ENCODE results near the gene BMX.

The BMX gene

GRCh38 chrX:15509845-15510244 lies 9.2 kb downstream of the BMX start:
- DNase-seq: no peak

GRCh38 chrX:15511563-15511962 lies 11.0 kb downstream of the BMX start:
- no peak for DNase-seq

- DNase-seq: no peak
Observed at GRCh38 chrX:15512401-15512965, 11.9 kb downstream of the BMX start.

- DNase-seq: no peak
Observed at GRCh38 chrX:15514279-15514678, 13.7 kb downstream of the BMX start.

GRCh38 chrX:15515931-15516330 lies 15.3 kb downstream of the BMX start:
- DNase-seq: no peak

- DNase-seq: no peak
Observed at GRCh38 chrX:15522464-15522863, 21.9 kb downstream of the BMX start.

- DNase-seq: no peak
Observed at GRCh38 chrX:15523088-15523487, 22.5 kb downstream of the BMX start.

GRCh38 chrX:15524417-15524816 lies 23.8 kb downstream of the BMX start:
- no peak for DNase-seq

- DNase-seq: no peak
Observed at GRCh38 chrX:15525664-15526416, 25.2 kb downstream of the BMX start.

GRCh38 chrX:15529165-15529564 lies 28.6 kb downstream of the BMX start:
- no peak for DNase-seq

GRCh38 chrX:15530318-15530717 lies 29.7 kb downstream of the BMX start:
- DNase-seq: no peak

GRCh38 chrX:15546745-15547144 lies 46.1 kb downstream of the BMX start:
- DNase-seq: no peak

GRCh38 chrX:15547356-15547755 lies 46.7 kb downstream of the BMX start:
- no peak for DNase-seq

- DNase-seq: no peak
Observed at GRCh38 chrX:15549189-15550012, 48.8 kb downstream of the BMX start.

- no peak for DNase-seq
Observed at GRCh38 chrX:15559227-15559626, 58.6 kb downstream of the BMX start.

GRCh38 chrX:15560924-15561323 lies 60.3 kb downstream of the BMX start:
- DNase-seq: no peak

- DNase-seq: no peak
Observed at GRCh38 chrX:15563056-15563455, 62.4 kb downstream of the BMX start.

GRCh38 chrX:15564981-15565579 lies 64.5 kb downstream of the BMX start:
- no peak for DNase-seq

- DNase-seq: no peak
Observed at GRCh38 chrX:15566244-15566643, 65.6 kb downstream of the BMX start.

GRCh38 chrX:15567267-15567666 lies 66.7 kb downstream of the BMX start:
- no peak for DNase-seq

- no peak for DNase-seq
Observed at GRCh38 chrX:15567886-15568616, 67.4 kb downstream of the BMX start.

- no peak for DNase-seq
Observed at GRCh38 chrX:15570145-15570544, 69.5 kb downstream of the BMX start.

GRCh38 chrX:15574017-15574416 lies 73.4 kb downstream of the BMX start:
- DNase-seq: no peak
